GM12872 (cell line): ENCODE data around the gene OR5AN1.

Experiments
- TF ChIP-seq, protein P1 (sequence below): IDR thresholded peaks from 3 replicates; pipeline ENCODE4 v1.5.1; 2011; ENCODE audit warnings: low read depth, mild to moderate bottlenecking, low read length, moderate library complexity; ENCODE audit not compliant: insufficient read depth

The OR5AN1 gene

DNA sequence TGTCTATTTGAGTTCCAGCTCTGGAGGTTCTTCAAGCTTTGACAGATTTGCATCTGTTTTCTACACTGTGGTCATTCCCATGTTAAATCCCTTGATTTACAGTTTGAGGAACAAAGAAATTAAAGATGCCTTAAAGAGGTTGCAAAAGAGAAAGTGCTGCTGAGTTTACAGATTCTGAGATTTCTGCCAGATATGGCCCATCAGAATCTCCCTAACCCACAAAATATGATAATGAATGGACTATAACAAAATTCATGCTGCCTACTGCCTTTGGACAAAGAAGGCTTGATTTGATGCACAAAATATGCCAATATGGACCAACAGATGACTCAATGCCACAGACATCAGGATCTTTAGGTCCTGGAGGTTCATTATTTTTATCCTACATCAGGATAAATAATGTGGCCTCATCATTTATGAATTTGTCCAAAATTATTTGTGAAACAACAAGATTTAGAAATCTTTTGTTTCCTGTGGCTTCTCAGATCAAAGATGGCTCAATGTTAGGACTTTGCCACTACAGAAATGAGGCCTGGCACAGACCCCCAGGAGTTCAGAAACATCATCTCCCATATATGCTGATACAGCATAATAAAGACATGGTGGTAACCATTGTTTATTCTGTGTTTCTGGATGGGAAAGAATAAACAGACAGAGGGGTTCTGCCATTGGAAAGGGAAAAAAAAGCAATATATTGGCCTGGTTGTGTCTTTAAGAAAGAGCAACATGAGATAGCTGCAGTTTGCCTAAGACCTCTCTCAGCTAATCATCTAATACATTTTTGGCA is 6.7 kb downstream of the OR5AN1 start:
- TF ChIP-seq, protein P1, sequence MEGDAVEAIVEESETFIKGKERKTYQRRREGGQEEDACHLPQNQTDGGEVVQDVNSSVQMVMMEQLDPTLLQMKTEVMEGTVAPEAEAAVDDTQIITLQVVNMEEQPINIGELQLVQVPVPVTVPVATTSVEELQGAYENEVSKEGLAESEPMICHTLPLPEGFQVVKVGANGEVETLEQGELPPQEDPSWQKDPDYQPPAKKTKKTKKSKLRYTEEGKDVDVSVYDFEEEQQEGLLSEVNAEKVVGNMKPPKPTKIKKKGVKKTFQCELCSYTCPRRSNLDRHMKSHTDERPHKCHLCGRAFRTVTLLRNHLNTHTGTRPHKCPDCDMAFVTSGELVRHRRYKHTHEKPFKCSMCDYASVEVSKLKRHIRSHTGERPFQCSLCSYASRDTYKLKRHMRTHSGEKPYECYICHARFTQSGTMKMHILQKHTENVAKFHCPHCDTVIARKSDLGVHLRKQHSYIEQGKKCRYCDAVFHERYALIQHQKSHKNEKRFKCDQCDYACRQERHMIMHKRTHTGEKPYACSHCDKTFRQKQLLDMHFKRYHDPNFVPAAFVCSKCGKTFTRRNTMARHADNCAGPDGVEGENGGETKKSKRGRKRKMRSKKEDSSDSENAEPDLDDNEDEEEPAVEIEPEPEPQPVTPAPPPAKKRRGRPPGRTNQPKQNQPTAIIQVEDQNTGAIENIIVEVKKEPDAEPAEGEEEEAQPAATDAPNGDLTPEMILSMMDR, result no peak

DNA sequence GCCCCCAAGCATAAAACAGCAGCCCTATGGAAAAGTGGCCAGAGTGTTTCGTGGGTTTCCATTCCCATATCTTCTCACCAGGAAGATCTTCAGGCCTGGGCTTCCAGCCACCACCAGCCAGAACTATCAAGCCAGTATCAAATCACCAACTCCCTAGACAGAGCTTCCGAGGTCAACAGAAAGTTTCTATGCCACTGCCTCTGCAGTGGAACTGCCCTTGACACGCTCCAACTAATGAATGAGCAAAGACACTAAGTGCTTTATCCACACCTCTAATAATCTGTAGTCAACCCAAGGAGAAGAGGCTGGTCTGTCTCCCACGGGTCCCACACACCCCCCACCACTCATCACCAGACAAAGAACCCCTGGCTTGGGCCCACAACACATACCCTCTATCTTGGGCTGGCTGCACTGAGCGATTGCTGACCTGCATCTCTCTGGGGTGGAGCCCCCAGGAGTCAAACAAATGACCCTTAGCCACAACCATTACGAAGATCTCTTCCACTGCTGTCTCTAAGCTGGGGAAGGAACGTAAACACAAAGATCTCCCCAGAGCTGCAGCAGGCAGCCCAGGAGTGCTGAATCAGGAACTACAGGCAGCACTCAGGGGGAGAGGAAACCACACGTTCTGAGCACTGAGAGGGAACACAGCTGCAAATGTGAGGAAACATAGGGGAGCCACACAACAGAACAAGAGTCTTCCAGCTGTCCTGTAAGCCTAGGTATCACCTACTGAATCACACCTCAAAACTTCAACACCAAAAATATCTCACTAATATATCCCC is 9.7 kb downstream of the OR5AN1 start:
- TF ChIP-seq, protein P1, result no peak

DNA sequence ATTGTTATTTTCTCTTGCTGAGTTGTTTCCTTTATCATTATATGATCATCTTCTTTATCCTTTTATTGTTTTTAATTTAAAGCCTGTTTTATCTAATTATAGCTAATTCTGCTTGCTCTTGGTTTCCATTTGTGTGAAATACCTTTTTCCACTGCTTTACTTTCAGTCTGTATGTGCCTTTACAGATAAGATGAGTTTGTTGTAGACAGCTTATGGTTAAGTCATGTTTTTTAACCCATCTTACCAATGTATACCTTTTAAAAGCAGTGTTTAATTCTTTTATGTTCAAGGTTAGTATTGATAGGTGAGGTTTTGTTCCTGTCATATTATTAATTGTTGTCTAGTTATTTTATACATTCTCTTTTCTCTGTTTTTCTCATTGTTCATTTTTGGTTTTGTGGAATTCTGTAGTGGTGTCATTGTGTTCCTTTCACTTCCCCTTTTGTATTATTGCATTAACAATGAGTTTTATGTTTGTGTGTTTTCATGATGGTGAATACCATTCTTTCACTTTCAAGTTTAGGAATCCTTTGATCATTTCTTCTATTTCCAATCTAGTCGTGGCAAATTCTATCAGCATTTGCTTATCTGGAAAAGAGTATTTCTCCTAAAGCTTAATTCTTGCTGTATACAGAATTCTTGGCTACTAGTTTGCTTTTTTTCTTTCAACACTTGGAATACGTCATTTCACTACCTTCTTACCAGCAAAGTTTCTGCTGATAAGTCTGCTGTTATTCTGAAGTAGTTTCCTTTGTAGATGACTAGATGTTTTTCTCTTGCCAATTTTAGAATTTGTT is 21.8 kb downstream of the OR5AN1 start:
- TF ChIP-seq, protein P1, result no peak

DNA sequence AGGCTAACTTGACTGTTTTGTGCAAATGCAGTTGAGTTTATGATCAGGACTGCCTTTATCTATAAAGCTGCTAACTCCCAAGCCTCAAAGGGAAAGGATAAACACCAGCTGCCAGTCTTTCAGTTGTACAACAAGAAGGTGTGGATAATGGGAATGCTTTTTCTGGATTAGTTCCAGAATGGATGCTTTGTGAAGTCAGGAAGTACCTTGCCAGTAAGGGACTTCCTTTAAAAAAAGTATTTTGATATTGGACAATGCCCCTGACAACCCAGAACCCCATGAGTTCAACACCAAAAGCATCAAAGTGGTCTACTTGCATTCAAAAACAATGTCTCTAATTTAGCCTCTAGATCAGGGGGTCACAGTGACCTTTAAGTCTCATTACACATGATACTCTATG is 35.5 kb downstream of the OR5AN1 start:
- TF ChIP-seq, protein P1, result no peak

DNA sequence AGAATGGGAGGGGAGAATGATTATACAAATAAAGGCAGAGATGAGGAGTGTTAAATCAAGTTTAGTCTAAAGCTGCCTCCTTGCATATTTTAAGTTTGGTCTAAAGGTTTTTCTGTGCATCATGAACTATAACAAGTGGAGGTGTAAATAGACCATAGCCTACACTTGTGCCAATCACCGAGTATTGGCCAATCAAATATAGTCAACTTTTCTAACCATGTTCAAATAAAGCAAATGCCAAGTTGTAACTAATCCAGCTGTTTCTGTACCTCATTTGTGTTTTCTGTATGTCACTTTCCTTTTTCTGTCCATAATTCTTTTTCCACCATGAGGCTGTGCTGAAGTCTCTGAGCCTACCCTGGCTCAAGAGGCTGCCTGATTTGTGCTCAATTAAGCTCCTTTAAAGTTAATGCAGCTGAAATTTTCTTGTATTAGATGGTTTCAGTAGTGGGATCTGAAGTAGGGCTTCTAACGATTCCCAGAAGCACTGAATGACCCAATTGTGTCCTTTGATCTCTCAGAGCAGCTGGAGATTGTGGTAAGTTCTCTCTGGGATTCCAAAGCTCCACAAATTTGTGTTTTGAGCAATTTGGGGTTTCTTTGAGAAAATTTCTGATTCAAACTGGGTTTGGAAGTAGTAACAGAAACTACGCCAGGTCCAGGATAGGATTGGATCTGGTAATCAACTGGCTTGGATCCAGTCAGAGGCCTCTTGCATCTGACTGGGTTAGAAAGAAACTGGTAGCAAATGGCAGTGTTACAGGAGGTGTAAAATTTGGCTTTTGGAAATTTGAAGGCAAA is 42.0 kb downstream of the OR5AN1 start:
- TF ChIP-seq, protein P1, result no peak

DNA sequence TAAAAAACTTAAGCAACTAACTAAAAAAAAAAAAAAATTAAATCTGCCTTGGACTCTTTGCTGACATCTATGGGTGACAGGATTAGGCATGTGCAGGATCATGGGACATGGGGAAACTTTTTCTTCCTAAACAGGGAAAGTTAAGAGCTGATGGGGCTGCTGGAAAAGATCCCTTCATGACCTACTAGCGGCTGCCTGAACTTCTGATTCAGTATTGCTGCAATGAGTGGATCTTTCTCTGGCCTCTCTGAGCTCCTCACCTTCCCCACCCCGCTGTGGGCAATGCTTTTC is 42.5 kb downstream of the OR5AN1 start:
- TF ChIP-seq, protein P1, result peak; percentile 10; the same call in 1 of the 3 replicates
